NCI-H2029 treated with DMSO at 0.1 percent for 48 hours (cell line): ENCODE results near the gene STPG1.

Experiments
- DNase-seq: peaks from one replicate; lab custom pipeline; 2025; lab: John Stamatoyannopoulos, UW

Gene STPG1

DNA sequence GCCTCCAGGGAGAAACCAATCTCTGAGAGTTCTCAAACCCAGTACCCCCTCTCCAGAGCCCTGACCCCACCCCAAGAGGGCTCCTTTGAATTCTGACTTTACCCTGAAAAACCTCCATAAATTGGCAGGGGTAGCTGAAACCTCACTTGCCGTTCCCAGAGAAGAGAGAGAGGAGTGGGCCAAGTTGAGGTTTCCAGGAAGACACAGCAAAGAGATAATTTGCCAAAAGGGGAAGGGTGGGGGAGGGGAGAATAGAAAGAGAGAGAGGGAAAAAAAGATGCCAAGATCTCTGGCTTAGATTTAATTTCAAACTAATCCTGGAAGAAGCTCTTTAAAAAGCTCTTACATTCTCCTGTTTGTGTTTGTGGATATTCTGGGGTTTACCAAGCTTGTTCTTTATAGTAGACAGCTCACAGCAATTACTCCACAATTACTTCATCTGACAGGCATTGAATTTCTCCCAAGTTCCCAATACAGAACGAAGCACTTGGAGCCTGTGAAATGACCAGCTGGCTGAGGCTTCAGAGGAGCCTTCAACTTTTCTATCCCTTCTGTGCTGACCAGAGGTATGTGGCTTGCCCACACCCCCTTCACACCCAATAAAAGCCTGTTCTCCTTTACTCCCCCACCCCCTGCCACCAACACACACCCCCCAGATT, 95.5 kb downstream of the STPG1 start:
- DNase-seq = no peak

DNA sequence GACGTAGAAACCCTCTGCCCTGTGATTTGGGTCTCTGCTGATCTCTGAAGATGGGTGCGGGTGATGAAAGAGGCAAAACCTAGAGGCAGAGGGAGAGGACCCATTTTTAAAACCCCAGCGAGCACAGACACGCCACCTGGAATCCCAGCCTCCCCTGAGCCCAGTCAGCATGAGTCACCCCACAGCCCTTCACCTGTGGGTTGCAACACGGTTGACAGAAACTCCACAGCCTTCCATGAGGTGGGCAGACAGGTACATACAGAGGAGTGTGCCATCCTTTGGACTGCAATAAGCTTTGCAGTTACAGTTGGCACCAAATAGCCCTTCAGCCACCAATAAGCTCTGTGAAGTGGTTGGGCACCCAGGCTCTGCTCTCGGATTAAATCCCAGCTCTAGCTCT, 96.5 kb downstream of the STPG1 start:
- DNase-seq = no peak

DNA sequence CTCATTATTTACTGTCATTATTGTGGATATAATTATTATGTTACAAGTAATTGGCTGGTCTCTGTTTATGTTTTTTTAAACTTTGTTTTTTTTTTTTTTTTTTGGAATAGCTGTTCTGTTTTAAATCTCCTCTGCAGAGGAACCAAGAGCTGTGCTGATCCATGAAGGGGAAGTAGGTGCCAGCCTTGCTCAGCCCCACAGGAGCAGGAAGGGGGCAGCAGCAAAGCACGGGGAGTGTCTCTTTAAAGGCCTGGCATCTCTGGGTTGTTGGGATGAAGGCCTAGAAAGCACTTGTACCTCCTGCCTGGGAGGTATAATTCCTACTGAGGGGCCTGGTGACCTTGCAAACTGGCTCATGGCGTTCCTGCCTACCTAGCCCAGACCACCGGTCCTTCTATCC, 96.9 kb downstream of the STPG1 start:
- DNase-seq = no peak

DNA sequence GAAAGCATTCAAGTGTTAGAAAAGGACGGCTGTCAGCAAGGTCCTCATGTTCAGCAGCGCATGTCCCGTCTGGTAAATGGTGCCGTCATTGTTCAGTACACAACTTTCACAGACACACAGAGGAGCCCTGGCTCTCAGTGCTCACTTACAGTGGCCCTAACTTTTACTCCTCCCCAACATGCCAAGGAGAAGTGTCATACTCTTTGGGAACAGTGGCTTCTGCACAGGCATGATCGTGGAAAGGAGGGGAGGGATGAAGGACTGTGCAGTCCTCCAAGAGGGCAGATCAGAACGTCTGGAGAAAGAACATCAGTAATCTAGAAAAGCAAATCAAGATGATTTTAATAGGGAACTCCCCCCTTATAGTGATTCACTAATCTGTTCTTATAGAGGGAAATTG, 98.2 kb downstream of the STPG1 start:
- no peak for DNase-seq

DNA sequence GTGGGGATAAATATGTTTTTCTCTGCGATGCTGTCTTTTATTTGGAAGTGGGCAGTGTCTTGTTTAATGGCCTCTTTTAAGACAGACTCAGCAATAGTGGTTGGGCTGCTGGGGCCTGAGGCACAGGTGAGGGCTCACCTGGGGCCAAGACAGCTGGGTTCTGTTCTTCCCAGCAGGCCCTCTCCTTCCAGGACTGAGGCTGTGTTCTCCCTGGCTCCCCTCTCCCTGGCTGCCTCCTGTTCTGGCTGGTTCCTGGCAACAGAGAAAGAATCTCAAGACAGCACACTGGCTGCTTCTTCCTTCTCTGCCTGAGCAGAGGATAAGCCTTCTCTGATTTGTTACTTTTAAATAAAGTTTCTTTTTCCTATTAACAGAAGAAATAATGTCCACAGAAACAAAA, 101.8 kb downstream of the STPG1 start:
- DNase-seq = no peak

DNA sequence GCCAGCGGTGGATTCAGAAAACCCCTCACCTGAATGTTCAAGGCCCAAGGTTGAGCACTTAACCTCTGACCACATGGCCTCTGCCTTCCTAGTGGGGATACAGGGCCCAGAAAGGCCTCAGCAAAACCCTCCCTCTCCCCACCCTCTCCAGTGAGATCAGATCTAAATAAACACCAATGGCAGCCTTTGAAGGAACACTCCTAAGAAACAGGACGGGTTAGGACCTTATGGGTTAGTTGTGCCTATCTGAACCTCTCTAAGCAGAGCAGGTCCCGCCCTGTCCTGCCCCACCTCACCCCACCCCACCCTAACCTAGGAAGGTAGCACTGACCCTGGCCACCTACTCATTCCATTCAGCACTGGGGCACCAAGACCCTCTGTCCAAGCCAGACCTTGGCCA, 102.3 kb downstream of the STPG1 start:
- DNase-seq = no peak

DNA sequence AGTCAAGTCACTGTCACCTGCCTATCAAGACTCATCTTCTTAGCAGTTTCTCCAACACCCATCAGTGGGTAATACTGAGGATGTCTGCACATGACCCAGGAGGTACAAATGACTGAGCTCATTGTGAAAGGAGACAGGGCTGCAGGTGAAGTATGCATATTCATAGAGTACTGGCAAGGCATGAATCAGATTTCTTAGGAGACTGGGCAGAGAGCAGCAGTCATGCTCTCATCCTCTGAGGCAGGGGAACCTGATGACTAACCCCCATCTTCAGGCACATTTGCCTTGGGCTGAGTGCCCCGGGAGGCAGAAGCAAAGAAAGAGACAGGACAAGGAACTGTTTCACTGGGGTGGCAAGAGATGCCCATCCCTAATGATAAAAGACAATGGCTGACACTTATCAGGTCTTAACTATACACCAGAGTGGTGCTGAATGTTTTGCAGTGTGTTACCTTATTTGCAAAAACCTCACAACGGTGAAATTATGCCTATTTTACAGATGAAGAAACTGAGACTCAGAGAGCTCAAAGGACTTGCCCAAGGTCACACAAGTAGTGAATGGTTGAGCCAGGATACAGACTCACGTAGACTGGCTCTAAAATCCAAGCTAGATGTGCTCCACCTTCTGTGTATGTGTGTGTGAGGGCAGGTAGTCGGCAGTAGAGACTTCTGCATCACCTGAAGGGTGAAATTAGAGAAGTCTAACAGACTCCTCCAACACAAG, 103.7 kb downstream of the STPG1 start:
- DNase-seq = no peak

DNA sequence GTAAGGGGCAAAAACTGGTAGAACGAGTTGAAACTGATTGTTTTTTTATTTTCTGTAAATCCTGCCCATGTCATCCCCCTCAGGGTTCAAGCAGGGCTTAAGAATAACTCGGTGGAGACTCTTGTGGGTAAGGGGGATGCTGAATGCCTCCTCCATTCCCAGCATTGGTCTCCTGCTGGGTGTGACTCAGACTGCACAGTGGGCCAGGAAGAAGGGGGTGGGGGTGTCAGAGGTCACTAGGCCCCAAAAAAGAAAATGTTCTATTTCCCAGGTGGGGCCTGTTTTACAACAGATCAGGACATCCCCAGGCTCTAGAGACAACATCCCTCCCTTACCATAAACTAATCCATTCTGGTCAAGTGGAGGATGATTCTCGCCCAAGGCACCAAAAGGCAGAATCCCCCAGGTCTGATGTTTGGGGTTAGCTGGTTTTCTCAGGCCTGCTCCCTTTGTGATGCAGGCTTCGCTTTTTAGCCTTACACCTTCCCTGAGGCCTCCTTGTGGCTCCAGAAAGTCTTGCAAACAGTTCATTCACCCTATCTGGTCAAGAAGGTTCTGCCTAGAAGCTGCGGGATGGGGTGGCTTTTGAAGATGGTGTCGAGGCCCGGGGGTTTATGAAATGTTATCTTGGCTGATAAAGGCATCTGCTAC, 105.1 kb downstream of the STPG1 start:
- no peak for DNase-seq
